ENCODE measurements around the gene CRHR1. TPM values are rescaled to one million over a fixed set of nuclear protein-coding genes. Genes with fewer than 3 reads are reported as not detected.

CRHR1 gene
- total RNA-seq, 6 experiments from 2014 or later = not detected

DNA sequence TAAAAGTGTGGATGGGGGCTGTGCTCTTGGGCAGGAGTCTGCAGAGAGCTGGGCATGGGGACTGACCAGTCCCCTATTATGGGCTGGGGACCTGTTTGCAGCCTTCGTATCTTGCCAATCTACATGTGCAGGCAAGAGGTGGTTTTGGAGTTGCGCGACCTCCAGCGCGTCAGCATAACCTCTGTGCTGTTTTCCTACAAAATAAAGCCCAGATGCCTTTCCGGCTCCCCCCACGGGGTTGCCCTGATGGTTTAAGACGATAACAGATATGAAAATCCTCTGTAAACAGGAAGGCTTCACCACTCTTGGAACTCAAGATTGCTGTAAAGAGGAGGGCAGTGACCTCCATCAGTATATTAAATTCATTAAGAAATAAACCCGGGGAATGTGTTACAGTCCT, 44.1 kb downstream of the CRHR1 start:
- TF ChIP-seq, protein P1, sequence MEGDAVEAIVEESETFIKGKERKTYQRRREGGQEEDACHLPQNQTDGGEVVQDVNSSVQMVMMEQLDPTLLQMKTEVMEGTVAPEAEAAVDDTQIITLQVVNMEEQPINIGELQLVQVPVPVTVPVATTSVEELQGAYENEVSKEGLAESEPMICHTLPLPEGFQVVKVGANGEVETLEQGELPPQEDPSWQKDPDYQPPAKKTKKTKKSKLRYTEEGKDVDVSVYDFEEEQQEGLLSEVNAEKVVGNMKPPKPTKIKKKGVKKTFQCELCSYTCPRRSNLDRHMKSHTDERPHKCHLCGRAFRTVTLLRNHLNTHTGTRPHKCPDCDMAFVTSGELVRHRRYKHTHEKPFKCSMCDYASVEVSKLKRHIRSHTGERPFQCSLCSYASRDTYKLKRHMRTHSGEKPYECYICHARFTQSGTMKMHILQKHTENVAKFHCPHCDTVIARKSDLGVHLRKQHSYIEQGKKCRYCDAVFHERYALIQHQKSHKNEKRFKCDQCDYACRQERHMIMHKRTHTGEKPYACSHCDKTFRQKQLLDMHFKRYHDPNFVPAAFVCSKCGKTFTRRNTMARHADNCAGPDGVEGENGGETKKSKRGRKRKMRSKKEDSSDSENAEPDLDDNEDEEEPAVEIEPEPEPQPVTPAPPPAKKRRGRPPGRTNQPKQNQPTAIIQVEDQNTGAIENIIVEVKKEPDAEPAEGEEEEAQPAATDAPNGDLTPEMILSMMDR (IDR thresholded peaks at IDR 0.05) = no peak
- intact Hi-C loops (cut with DNase I) = loop anchor here in 1 of 2 donors (5.0 kb wide), 1 partner anchor 186 kb away; no protein-coding TSS in a partner anchor
- ATAC-seq (no peak), DNase-seq (no peak)
- H3K36me3 ChIP-seq = no peaks in the 10 kb centered on the region
- no peaks in the 10 kb centered on the region for H3K27me3 ChIP-seq
- 38% methylated on average over 6 of the region's 9 CpGs for WGBS (ENCODE audit: insufficient coverage, low coverage, low lambda C conversion rate, missing lambda C conversion rate)
- no peak overlapping the region for H3K4me3 ChIP-seq
- no peaks in the 10 kb centered on the region for H3K4me1 ChIP-seq
- no peak overlapping the region for H3K27ac ChIP-seq
- no peaks in the 10 kb centered on the region for H3K9me3 ChIP-seq

DNA sequence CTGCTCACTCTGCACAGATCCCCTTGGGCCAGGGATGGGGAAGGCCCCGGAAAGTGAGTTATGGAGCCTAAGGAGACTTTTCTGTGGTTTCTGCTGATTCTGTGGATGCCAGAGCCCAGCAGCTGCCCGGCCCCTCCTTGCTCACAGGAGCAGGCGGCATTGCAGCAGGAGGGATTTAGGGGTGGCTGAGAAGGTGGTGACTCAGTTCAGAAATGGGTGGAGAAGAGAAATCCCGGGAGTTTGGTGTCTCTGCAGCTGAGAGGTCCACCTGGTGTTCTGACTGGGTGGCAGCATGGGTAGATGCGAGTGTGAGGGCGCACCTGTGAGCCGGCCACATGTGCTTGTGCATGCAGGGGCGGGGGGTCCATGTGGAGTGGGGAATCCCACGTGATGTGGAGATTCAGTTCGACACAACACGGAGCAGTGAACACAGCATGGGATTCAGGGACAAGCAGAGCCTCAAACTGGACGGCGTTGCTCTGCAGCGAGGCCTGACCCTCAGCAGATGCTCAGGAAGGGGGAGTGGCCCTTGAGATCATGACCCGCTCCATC, 44.5 kb downstream of the CRHR1 start:
- no peaks in the 10 kb centered on the region for H3K27me3 ChIP-seq
- no peaks in the 10 kb centered on the region for H3K4me1 ChIP-seq
- no peaks in the 10 kb centered on the region for H3K36me3 ChIP-seq
- H3K27ac ChIP-seq = no peak overlapping the region
- no peak overlapping the region for H3K4me3 ChIP-seq
- H3K9me3 ChIP-seq = no peaks in the 10 kb centered on the region
- intact Hi-C loops (cut with DNase I) = loop anchor here in 1 of 2 donors (5.0 kb wide), 1 partner anchor 186 kb away; no protein-coding TSS in a partner anchor
- TF ChIP-seq POLR2A (IDR thresholded peaks at IDR 0.05) = no peak
- TF ChIP-seq, protein P1 (IDR thresholded peaks at IDR 0.05) = no peak
- no peak for DNase-seq
- ATAC-seq = no peak
- WGBS (ENCODE audit: insufficient coverage, low coverage, low lambda C conversion rate, missing lambda C conversion rate) = 53% methylated on average over 8 of the region's 15 CpGs

DNA sequence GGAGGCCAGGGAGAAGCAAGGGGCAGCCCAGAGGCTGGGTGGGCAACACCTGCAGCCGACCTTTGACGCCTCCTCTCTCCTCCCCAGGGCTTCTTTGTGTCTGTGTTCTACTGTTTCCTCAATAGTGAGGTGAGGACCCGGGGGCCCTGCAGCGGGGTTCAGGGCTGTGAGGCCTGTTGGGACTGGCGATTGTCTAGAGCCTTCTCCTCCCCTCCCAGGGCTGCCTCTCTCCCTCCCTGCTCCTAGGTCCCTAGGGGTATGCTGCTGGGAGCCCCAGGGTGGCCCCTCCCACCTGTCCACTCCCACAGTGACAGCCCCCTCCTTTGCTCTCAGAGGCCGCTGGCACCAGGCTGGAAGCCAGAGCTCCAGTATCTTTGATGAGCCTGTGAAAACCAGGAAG, 49.8 kb downstream of the CRHR1 start:
- DNase-seq = no peak
- ATAC-seq = no peak
- Histone ChIP-seq H3K36me3 (no peaks in the 10 kb centered on the region), H3K9me3 (no peaks in the 10 kb centered on the region), H3K4me1 (no peaks in the 10 kb centered on the region), H3K27ac (no peak overlapping the region), H3K27me3 (no peaks in the 10 kb centered on the region), H3K4me3 (no peak overlapping the region)
- no CpG with 5 or more reads among the region's 6 CpGs for WGBS (ENCODE audit: insufficient coverage, low coverage, low lambda C conversion rate, missing lambda C conversion rate)
- no peak for TF ChIP-seq POLR2A (IDR thresholded peaks at IDR 0.05)
- TF ChIP-seq, protein P1 (IDR thresholded peaks at IDR 0.05) = no peak
- intact Hi-C loops (cut with DNase I) = loop anchor here in 1 of 2 donors (5.0 to 10.0 kb wide), 2 partner anchors 192 to 429 kb away; no protein-coding TSS in a partner anchor

DNA sequence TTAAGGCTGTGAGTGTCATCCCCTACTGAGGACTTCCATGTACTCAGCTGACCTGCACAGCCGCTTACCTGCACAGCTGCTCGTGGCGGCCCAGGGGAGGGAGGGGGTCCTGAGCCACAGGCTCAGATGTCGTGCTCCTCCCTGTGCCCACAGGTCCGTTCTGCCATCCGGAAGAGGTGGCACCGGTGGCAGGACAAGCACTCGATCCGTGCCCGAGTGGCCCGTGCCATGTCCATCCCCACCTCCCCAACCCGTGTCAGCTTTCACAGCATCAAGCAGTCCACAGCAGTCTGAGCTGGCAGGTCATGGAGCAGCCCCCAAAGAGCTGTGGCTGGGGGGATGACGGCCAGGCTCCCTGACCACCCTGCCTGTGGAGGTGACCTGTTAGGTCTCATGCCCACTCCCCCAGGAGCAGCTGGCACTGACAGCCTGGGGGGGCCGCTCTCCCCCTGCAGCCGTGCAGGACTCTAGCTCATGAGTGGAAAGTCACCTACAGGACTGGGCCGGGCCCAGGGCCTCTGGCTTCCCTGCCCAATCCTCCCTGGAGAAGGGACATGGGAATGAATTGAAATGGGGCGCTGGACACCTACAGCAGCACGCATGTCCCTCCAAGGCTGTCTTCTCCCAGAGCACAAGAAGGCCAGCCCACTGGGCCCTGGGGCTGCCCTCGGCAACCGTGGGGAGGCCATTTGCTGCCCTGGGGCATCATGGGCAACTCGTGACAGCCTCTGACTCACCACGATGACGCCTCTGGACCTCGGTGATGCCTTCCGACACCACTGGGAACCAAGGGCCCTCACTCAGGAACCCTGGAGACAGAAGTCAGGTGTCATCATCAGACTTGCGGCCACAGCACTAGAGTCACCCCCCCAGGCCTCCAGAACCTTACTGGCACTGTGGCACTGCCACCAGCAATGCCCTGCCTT, 50.6 kb downstream of the CRHR1 start:
- DNase-seq = no peak
- no peaks in the 10 kb centered on the region for H3K4me1 ChIP-seq
- intact Hi-C loops (cut with DNase I) = loop anchor here in 1 of 2 donors (5.0 to 10.0 kb wide), 2 partner anchors 192 to 430 kb away; no protein-coding TSS in a partner anchor
- WGBS (ENCODE audit: insufficient coverage, low coverage, low lambda C conversion rate, missing lambda C conversion rate) = no CpG with 5 or more reads among the region's 26 CpGs
- H3K27me3 ChIP-seq = no peaks in the 10 kb centered on the region
- no peak overlapping the region for H3K4me3 ChIP-seq
- ATAC-seq = no peak
- H3K9me3 ChIP-seq = no peaks in the 10 kb centered on the region
- H3K36me3 ChIP-seq = no peaks in the 10 kb centered on the region
- H3K27ac ChIP-seq = no peak overlapping the region
- no peak for TF ChIP-seq POLR2A (IDR thresholded peaks at IDR 0.05)
- TF ChIP-seq, protein P1 (IDR thresholded peaks at IDR 0.05) = no peak

Measured in right lobe of liver (tissue), 6 donors.